Left ventricle myocardium inferior (tissue), 1 donor: ENCODE results near the gene TIMM50. TPM values are rescaled to one million over a fixed set of nuclear protein-coding genes. Genes with fewer than 3 reads are reported as not detected.
A peak's percentile ranks its signal among the peaks of the same experiment; 100 is the strongest.

Experiments
- DNase-seq: peaks from one replicate; pipeline ENCODE4 v3.0.0-alpha.2; 2020
- H3K27ac ChIP-seq: fragments of 200-600 bp; replicated peaks from 2 replicates; pipeline ENCODE4 v1.8.0; 2021
- H3K27me3 ChIP-seq: fragments of 200-600 bp; 2 replicates; pipeline ENCODE4 v1.8.0; 2021; ENCODE audit warnings: low read depth
- H3K36me3 ChIP-seq: fragments of 200-600 bp; 2 replicates; pipeline ENCODE4 v1.8.0; 2021
- H3K4me1 ChIP-seq: fragments of 200-600 bp; 2 replicates; pipeline ENCODE4 v1.8.0; 2021
- H3K4me3 ChIP-seq: fragments of 200-600 bp; 2 replicates; pipeline ENCODE4 v1.8.0; 2021; ENCODE audit warnings: mild to moderate bottlenecking, moderate library complexity
- H3K9me3 ChIP-seq: fragments of 200-600 bp; replicated peaks from 2 replicates; pipeline ENCODE4 v1.8.0; 2021
- intact Hi-C: fragments of 100-400 bp; cut with micrococcal nuclease; formaldehyde crosslinking; loops from one replicate; pipeline ENCODE4 v1.11.0; 2022
- total RNA-seq: library from RNA; stranded (reverse); fragmentation: NEBNext Ultra II Directional; extraction: Animal tissue kit (Norgen Biotek cat#: 25700); gene quantifications from one replicate; pipeline ENCODE4 v1.2.1, GENCODE V29; 2021
- TF ChIP-seq, protein P1 (sequence below): fragments of 200-600 bp; IDR thresholded peaks from 2 replicates; pipeline ENCODE4 v1.8.0; 2021; ENCODE audit warnings: antibody characterized with exemption, mild to moderate bottlenecking, borderline replicate concordance
- donor health status: DM: no; HTN: yes; CAD: no; lungs with severe emphysema.

Gene TIMM50
- total RNA-seq, 1 donor from 2014 or later = 73.8 TPM

DNA sequence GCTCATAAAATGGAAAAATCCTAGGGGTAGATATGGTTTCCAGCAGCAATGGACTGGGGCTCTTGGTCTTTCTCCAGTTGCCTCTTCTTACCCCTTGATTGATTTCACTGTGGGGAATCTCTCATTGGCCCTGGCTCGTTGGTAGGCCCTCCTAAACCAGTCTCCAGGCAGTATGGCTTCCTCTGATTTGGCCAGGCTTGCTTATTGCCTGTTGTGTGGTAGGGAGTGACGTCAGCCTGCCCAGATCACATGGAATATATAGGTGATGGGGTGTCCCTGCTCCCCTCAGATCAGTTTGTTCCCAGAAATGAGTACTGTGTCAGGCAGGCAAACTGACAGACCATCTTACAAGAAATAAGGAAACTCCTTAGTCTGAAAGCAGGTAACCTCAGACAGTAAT lies 28.6 kb downstream of the TIMM50 start:
- TF ChIP-seq, protein P1, sequence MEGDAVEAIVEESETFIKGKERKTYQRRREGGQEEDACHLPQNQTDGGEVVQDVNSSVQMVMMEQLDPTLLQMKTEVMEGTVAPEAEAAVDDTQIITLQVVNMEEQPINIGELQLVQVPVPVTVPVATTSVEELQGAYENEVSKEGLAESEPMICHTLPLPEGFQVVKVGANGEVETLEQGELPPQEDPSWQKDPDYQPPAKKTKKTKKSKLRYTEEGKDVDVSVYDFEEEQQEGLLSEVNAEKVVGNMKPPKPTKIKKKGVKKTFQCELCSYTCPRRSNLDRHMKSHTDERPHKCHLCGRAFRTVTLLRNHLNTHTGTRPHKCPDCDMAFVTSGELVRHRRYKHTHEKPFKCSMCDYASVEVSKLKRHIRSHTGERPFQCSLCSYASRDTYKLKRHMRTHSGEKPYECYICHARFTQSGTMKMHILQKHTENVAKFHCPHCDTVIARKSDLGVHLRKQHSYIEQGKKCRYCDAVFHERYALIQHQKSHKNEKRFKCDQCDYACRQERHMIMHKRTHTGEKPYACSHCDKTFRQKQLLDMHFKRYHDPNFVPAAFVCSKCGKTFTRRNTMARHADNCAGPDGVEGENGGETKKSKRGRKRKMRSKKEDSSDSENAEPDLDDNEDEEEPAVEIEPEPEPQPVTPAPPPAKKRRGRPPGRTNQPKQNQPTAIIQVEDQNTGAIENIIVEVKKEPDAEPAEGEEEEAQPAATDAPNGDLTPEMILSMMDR = no peak
- intact Hi-C loops = no loop called here
- Histone ChIP-seq H3K4me1 (peaks cover 8% of the 10 kb centered on the region), H3K27me3 (peaks cover 100% of the 10 kb centered on the region), H3K4me3 (no peak overlapping the region), H3K36me3 (no peaks in the 10 kb centered on the region), H3K9me3 (no peaks in the 10 kb centered on the region), H3K27ac (no peak overlapping the region)
- no peak for DNase-seq

DNA sequence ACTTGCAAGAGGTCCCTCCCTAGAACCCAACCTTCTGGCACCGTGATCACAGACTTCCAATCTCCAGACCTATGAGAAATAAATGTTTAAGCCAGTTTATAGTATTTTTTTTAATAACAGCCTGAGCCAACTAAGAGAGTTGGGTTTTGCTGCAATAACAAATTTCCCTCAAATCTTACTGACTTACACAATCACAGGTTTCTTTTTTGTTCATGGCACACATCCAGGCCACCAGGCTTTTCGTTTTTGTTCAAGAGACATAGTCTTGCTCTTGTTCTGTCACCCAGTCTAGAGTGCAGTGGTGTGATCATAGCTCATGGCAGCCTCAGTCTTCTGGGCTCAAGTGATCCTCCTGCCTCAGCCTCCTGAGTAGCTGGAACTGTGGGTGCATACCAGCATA lies 32.4 kb downstream of the TIMM50 start:
- intact Hi-C loops = no loop called here
- H3K4me1 ChIP-seq = peaks cover 17% of the 10 kb centered on the region
- no peak overlapping the region for H3K27ac ChIP-seq
- TF ChIP-seq, protein P1 = no peak
- H3K4me3 ChIP-seq = no peak overlapping the region
- peaks cover 100% of the 10 kb centered on the region for H3K27me3 ChIP-seq
- H3K9me3 ChIP-seq = no peaks in the 10 kb centered on the region
- no peaks in the 10 kb centered on the region for H3K36me3 ChIP-seq
- no peak for DNase-seq

- peak within 1 kb of the TSS; percentile 57 for H3K4me3 ChIP-seq
- no peak for DNase-seq
- H3K27ac ChIP-seq = no peak within 1 kb of the TSS
- no peaks in the 10 kb centered on the region for H3K36me3 ChIP-seq
- intact Hi-C loops = no loop called here
- H3K4me1 ChIP-seq = peaks cover 17% of the 10 kb centered on the region
- TF ChIP-seq, protein P1 = no peak
- H3K9me3 ChIP-seq = no peaks in the 10 kb centered on the region
- peaks cover 85% of the 10 kb centered on the region for H3K27me3 ChIP-seq
Measured at GRCh38 chr19:39514840-39515550, 34.4 kb downstream of the TIMM50 start, which contains the start of gene SELENOV. SELENOV (plus strand) TSS chr19:39515139; CDS start chr19:39515213, 74 bp downstream.

- H3K9me3 ChIP-seq = no peaks in the 10 kb centered on the region
- H3K4me3 ChIP-seq = peak overlapping the region; percentile 57
- H3K27ac ChIP-seq = no peak overlapping the region
- DNase-seq = no peak
- TF ChIP-seq, protein P1 = no peak
- peaks cover 17% of the 10 kb centered on the region for H3K4me1 ChIP-seq
- intact Hi-C loops = no loop called here
- peaks cover 78% of the 10 kb centered on the region for H3K27me3 ChIP-seq
- H3K36me3 ChIP-seq = no peaks in the 10 kb centered on the region
Measured at GRCh38 chr19:39515551-39516191, 35.0 kb downstream of the TIMM50 start.

GRCh38 chr19:39516270-39516669 lies 35.6 kb downstream of the TIMM50 start:
- TF ChIP-seq, protein P1 = no peak
- Histone ChIP-seq H3K27ac (no peak overlapping the region), H3K36me3 (no peaks in the 10 kb centered on the region), H3K9me3 (no peaks in the 10 kb centered on the region), H3K27me3 (peaks cover 72% of the 10 kb centered on the region), H3K4me3 (no peak overlapping the region), H3K4me1 (peaks cover 17% of the 10 kb centered on the region)
- intact Hi-C loops = no loop called here
- no peak for DNase-seq
